Retinal pigment epithelial cell (primary cell): Measurements from ENCODE around the gene AMT.

Experiments used
- DNase-seq: peaks from one replicate; pipeline ENCODE4 v3.0.0-alpha.2; 2010; ENCODE audit warnings: low read depth
- H3K4me3 ChIP-seq: 2 replicates; pipeline ENCODE4 v1.5.1; 2011; ENCODE audit warnings: mild to moderate bottlenecking, low read length, control low read depth, moderate library complexity
- TF ChIP-seq, protein P1 (sequence below): conservative IDR thresholded peaks from 2 replicates; pipeline ENCODE4 v1.5.1; 2011; ENCODE audit warnings: low read depth, low read length, control low read depth, inconsistent platforms

AMT gene, protein sequence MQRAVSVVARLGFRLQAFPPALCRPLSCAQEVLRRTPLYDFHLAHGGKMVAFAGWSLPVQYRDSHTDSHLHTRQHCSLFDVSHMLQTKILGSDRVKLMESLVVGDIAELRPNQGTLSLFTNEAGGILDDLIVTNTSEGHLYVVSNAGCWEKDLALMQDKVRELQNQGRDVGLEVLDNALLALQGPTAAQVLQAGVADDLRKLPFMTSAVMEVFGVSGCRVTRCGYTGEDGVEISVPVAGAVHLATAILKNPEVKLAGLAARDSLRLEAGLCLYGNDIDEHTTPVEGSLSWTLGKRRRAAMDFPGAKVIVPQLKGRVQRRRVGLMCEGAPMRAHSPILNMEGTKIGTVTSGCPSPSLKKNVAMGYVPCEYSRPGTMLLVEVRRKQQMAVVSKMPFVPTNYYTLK

DNA sequence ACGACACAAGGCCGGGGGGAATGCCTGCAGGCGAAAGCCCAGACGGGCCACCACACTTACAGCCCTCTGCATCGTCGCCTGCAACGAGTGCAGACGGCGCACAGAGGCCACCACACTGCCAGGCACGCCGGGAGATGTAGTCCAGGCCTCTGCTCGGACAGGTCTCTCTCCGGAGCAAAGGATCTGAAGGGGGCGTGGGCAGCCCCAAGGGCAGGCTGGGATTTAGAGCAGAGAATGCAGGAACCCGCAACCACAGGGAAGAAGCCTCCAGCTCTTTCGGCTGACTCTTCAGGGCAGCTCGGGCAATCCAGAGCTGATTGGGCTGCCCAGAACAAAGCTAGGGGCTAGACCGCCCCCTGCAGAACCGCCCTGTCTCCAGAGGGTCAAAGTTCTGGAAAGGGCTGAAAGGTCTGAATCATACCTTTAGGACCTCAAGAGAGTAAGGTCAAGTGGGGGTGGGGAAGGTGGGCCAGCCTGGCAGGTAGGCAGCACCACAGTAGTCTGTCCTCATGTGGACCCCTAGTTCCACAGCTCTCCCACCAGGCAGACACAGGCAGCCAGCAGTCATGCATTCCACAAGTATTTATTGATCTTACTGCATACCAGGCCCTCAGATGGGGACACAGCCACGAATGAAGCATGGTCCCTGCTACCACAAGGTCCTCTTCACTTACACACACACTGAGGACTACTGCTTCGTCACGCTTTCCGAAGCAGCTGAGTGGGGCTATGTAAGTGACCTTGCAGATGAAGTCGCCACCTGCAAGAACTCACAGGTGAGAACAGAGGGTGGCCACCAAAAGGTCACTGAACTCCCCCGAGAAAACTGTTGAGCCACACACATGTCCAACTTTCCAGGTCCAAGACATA lies at the start of gene AMT:
Gene AMT, minus strand, starts transcription at position 95 of the 870 bp plus-strand sequence. Its CDS starts 23 bp downstream, at position 72.
- H3K4me3 ChIP-seq, result peak within 1 kb of the TSS; percentile 56
- DNase-seq, result no peak
- TF ChIP-seq, protein P1, sequence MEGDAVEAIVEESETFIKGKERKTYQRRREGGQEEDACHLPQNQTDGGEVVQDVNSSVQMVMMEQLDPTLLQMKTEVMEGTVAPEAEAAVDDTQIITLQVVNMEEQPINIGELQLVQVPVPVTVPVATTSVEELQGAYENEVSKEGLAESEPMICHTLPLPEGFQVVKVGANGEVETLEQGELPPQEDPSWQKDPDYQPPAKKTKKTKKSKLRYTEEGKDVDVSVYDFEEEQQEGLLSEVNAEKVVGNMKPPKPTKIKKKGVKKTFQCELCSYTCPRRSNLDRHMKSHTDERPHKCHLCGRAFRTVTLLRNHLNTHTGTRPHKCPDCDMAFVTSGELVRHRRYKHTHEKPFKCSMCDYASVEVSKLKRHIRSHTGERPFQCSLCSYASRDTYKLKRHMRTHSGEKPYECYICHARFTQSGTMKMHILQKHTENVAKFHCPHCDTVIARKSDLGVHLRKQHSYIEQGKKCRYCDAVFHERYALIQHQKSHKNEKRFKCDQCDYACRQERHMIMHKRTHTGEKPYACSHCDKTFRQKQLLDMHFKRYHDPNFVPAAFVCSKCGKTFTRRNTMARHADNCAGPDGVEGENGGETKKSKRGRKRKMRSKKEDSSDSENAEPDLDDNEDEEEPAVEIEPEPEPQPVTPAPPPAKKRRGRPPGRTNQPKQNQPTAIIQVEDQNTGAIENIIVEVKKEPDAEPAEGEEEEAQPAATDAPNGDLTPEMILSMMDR, result no peak

DNA sequence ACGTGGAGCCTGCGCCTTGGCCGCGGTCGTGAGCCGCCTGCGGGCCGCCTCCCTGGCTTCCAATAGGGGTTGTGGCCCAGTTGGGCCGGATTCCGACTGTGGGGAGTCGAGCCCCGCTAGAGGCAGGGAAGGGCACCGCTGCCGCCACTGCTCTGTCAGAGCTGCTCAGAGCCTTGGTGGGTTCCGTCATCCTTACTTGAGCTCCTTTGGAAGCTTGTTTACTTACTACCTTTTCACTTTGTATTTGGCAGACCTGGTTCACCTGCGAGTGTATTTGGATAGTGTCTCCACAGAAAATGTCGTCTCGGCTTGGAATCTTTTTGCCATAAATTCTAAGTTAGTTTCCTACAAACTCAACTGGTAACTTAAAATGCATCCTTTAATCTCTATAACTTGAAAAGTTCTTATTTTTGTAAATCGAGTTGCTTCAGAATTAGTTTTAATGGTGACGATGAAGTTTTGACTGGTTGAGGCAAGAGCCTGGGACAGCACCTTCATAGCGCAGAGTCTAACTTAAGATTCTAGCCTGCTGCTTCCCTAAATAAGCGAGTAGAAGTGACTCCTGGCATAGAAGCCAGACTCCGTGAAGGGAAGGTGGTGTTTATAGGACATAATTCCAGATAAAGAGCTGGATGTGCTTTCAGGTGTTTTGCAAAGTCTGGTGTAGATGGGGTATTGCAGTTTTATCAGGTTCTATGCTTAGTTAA lies 48.6 kb upstream of the AMT start:
- TF ChIP-seq, protein P1, result no peak
- DNase-seq, result no peak
- peak overlapping the region; percentile 88 for H3K4me3 ChIP-seq

DNA sequence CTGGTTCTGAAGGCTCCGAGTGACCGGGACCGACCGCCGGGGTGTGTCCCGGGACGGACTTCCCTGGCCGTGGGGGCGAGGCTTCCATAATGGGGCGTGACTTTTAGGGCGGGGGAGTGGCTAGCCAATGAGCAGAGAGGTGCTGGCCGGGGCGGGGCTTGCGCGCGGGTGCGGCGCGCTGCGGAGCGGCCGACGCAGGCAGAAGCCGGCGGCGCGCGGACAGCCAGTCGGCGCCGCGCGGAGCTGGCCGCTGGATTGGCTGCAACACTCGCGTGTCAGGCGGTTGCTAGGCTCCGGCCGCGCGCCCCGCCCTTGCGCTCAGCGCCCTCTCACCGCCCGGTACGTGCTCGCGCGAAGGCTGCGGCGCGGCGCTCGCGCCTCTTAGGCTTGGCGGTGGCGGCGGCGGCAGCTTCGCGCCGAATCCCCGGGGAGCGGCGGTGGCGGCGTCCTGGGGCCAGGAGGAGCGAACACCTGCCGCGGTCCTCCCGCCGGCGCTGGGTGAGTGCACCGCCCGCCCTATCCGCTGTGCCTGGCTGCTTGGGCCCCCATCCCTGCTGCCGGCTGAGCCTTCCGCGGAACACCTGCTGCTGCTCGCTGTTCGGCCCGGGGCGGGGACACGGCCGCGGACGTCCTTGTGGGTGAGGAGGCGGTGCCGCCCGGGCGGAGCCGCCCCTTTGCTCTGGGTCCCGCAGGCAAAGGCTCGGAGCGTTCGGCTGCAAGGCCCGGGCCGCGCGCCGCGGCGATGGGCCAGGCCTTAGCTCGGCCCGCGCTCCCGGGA lies 47.9 kb upstream of the AMT start, which contains the start of gene DAG1:
Gene DAG1, plus strand, starts transcription at position 332 of the 778 bp plus-strand sequence. CDS start 40,268 bp downstream, outside the sequence.
- peak; percentile 87 for DNase-seq
- TF ChIP-seq, protein P1, result no peak

DNA sequence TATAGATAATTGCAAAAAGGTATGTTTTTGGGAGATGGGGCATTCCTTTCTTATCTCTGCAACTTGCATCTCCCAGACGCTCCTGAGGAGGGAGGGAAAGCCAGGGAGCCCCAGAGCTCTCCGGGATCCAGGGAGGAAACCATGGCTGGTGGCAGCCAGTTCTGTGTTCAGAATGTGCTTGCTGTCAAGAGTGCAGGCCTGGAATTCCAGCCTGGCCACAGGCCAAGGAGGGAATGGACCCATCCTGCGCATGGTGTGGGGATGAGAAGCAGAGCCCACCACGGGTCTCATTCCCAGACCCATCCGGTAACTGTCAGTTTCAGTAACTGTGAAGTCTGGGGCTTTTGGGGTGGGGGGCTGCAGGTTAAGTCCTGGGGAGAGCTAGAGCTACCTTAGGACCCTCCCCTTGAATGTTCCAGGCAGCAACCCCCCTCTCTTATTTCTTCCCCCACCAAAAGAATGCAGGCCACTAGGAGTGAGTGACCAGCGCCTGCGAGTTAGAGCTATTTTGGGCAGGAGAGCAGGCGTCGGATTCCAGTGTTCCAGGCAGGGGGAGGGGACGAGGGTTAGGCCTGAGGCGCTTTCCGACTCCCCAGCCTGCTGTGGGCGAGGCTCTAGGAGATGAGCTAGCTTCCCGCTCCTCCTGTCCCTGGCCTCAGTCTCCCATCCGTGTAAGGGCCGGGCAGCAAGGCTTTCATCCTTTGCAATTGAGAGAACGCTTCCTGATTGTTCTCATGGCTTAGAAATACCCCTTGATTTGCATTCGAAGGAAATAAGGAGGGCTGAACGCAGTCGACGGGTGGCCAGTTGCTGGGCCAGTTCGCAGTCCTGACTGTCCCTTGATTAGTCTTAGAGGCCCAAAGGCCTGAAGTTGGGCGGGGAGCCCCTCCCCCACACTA lies 47.0 kb upstream of the AMT start:
- peak overlapping the region; percentile 57 for H3K4me3 ChIP-seq
- peak; percentile 48 for DNase-seq
- TF ChIP-seq, protein P1, result no peak

More for the DNA sequence above, 47.9 kb upstream of the AMT start, which contains the start of gene DAG1:
- H3K4me3 ChIP-seq, result peak within 1 kb of the TSS; percentile 88

DNA sequence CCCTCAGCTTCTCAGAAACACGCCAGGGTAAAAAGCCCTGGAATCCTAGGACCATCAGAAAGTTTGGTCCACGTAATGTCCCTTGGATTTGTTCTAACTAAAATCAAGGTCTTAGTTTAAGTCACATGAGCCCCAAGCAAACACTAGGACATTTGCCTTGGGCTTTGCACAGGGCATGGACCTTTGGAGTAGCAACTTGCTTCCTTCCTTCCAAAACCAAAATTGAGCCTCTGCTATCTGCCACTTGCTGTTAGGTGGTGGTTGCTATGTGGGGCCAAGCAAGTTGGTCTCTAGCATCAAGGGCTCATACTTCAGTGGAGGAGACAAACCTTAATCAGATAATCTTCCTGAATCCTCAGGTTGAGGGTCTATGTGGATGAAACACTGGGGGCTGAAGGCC lies 43.8 kb upstream of the AMT start:
- H3K4me3 ChIP-seq, result no peak overlapping the region
- DNase-seq, result no peak
- TF ChIP-seq, protein P1, result no peak
